Panc1 (cell line): ENCODE data around the gene PIK3AP1.

Experiments
- SIN3A ChIP-seq: IDR thresholded peaks from 2 replicates; pipeline ENCODE4 v1.6.1; 2012; ENCODE audit warnings: low read depth, mild to moderate bottlenecking, low read length, moderate library complexity, borderline replicate concordance; ENCODE audit not compliant: insufficient read depth
- TCF7L2 ChIP-seq: IDR thresholded peaks from 2 replicates; pipeline ENCODE4 v1.6.1; 2011; ENCODE audit warnings: mild to moderate bottlenecking, low read depth, low read length, inconsistent platforms
- TF ChIP-seq, protein P1 (sequence below): fragments of 450-650 bp; IDR thresholded peaks from 2 replicates; pipeline ENCODE4 v1.5.1; 2017; ENCODE audit warnings: mild to moderate bottlenecking

GRCh38 chr10:96700374-96701099 lies 19.8 kb downstream of the PIK3AP1 start:
- TF ChIP-seq, protein P1, sequence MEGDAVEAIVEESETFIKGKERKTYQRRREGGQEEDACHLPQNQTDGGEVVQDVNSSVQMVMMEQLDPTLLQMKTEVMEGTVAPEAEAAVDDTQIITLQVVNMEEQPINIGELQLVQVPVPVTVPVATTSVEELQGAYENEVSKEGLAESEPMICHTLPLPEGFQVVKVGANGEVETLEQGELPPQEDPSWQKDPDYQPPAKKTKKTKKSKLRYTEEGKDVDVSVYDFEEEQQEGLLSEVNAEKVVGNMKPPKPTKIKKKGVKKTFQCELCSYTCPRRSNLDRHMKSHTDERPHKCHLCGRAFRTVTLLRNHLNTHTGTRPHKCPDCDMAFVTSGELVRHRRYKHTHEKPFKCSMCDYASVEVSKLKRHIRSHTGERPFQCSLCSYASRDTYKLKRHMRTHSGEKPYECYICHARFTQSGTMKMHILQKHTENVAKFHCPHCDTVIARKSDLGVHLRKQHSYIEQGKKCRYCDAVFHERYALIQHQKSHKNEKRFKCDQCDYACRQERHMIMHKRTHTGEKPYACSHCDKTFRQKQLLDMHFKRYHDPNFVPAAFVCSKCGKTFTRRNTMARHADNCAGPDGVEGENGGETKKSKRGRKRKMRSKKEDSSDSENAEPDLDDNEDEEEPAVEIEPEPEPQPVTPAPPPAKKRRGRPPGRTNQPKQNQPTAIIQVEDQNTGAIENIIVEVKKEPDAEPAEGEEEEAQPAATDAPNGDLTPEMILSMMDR: no peak
- no peak for TF ChIP-seq TCF7L2
- TF ChIP-seq SIN3A: no peak
